HG03521 (cell line): ENCODE measurements around the gene AFF2.
A peak's percentile ranks its signal among the peaks of the same experiment; 100 is the strongest.
"Not testable (repeated sequence)": the region's sequence is repeated elsewhere in the genome, so short reads cannot be mapped to it uniquely, and the experiment has no call there.

Source experiments
- ATAC-seq: cut with Tn5 transposase; IDR thresholded peaks from one replicate; pipeline ENCODE4 v1.9.1; 2021; ENCODE audit warnings: mild to moderate bottlenecking, moderate library complexity; ENCODE audit not compliant: unreplicated experiment

Gene AFF2

DNA sequence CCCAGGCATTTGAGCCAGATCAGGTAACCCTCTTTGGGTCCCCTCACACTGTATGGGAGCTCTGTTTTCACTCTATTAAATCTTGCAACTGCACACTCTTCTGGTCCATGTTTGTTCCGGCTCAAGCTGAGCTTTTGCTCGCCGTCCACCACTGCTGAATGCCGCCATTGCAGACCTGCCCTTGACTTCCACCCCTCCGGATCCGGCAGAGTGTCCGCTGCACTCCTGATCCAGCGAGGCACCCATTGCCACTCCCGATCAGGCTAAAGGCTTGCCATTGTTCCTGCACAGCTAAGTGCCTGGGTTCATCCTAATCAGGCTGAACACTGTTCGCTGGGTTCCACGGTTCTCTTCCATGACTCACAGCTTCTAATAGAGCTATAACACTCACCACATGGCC is 406.2 kb downstream of the AFF2 start:
- not testable (repeated sequence) for ATAC-seq

DNA sequence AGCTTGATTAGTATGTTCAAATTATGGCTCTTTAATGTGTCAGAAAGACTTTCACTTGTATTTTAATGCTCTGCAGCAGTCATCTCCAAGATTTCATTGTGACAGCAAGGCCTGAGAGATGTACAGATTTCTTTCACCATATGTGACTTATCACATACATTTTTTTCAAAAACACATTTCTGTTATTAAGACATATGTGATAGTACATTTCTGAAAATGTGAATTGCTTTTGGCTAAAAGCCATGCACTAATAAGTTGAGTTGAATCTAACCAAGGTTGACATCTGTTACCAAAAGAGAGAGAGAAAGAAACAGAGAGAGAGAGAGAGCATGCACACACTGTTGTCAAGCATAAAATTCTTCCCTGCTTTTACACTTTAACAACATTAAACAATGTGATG is 409.3 kb downstream of the AFF2 start:
- no peak for ATAC-seq

DNA sequence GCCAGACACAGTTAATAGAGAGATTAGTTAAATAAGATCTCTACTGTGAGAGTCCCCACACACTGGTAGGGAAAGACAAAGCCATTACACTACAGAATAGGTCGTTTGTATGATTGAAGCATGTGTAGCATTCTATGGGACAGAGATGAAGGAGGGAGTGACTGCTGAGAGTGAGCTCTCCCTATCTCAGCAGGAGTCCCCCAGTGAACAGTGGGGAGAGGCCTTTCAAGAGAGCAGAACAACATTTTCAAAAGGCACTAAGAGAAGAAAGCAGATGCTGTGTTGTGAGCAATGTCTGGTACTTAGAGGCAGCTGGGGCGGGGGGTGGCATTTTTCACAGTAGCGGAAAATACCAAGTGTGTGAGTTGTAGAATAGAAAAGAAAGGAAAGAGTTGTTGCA is 413.6 kb downstream of the AFF2 start:
- no peak for ATAC-seq

DNA sequence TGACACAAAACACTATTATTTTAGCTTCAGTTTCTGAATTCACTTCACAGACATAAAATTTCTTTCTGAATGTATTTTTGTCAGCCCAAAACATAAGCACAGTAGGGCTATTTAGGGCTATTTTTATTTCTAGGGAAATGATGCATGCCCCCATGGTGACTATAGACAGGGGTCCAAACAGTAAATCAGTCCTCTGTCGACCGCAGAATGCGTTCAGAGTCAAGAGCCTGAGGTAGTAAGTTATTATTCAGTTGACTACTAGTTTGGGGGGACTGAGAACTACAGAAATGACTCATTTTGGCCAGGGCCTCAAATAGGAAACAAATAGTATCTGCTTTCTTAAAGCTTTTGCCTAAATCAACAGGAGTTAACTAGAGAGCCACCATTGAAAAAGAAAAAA is 414.4 kb downstream of the AFF2 start:
- ATAC-seq: peak; percentile 89

DNA sequence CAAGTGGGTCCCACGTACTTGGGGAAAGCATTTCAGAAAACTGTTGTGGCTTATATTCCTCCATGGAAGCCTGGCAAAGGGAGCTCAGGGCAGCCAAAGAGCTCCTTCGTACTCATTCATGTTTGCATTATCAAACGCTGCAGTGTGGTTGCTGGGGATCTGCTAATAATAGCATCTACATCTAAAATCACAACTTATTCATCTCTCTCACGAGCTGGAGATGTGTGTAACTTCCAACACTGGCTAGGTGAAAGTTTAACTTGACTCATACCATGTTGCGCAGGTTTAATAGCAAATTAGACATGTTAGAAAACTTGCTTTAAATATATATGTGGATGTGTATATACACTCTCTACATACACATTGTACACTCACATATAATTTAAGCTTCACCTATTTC is 415.1 kb downstream of the AFF2 start:
- no peak for ATAC-seq

DNA sequence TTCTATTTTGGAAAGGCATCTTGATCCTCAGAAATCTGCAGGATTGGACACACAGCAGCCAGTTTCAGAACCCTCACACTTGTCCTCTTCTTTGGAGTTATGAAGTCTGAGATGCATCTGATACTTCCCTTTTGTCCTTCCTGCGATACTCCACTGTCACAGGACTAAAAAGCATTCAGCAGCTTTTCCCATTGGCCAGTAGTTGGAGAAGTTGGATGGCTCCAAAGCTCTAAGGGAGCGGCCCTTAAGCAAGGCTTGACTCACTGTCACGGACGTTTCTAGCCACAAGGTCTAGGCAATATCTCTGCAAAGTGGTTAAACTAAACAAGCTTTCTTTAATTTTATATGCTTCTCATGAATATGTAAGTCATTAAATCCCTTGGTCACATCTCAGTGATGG is 417.0 kb downstream of the AFF2 start:
- no peak for ATAC-seq

DNA sequence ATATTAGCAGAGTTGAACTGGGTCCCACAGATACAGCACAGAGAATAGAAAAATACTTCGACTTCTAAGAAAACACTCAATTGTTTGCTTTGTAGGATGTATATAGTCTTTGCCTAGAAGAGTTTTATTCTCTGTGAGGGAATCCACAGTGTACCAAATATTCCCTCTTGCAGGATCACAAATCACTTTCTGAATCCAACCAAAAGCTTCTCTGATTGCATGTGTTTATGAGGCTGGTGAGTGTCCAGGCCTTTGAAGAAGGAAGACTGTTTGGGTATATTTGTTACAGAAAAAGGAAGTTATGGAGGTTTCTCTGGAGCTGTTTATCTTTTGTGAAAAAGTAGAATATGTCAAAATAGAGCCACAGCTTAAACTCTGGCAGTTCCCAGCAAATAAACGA is 423.2 kb downstream of the AFF2 start:
- no peak for ATAC-seq

DNA sequence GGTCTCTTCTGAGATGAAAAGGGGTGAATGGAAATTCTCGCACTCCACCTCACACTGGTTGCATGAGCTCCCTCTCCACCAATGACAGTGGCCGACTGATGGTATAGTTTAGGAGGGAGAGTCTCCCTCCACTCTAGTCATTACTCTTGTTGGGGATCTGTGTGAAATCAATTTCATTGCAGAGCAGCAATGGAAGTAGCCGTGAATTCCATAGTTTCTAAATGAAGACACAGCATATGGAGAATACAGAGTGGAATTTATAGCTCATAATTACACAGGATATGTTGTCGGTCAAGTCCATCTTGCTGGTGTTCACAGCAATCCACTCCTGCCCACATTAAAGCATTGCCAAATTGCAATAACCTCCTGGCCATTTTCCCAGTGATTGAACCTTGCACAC is 426.0 kb downstream of the AFF2 start:
- ATAC-seq: no peak

DNA sequence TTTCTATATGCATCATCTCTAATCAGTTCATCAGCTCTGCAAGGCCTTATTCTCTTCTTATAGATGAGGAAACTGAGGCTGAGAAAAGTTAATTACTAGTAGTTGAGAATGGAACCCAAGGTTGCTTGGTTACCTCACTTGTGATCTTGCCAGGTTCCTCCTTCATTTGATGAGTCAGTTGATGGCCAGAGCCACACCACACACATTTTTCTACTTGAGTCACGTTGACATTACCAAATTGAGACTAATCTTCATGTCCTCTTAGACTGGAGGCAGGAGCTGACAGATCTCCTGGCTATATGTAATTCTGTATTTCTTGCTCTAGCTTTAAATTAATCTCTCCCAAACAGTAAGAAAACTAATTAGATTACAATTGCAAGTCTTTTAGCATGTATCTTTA is 428.4 kb downstream of the AFF2 start:
- no peak for ATAC-seq

DNA sequence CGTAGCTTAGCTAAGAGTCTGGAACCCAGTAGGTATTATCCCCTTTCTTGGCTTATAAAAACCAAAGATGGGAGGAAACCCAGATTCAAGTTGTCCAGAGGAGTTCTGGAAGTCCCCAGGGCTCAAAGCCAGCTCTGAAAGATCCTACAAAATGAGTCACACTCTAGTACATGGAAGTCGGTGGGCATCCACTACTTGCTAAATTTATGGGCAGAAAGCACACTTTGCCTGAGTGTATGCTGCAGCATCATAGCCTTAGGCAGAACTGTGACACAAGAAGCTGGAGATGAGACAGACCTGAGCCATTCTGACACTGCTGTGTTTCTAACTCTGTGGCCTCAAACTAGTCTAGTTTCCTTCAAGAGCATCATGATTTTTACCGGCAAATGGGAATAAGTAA is 429.3 kb downstream of the AFF2 start:
- no peak for ATAC-seq

DNA sequence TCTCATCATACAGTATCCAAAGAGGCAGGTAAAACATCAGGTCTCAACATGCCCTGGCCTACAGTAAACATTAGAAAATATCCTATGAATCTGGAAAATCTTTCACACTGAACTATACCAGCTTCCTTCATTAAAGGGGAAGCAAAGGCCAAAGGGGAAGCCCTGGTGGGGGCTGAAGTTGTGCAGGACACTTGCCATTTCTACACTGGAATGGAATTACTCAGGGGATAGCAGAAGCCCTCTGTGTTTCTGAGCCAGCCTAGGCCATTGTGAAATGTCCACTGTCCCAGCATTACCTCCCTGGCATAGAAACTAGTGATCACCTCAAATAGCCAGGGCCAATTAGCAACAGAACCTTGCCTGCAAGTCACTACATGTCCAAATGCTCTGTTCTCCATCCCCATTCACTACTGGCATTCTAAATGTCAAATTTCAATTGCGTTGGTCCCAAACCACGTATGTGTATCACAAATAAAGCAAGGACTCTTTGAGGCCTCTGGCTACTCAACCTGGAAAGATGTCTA is 429.9 kb downstream of the AFF2 start:
- no peak for ATAC-seq

DNA sequence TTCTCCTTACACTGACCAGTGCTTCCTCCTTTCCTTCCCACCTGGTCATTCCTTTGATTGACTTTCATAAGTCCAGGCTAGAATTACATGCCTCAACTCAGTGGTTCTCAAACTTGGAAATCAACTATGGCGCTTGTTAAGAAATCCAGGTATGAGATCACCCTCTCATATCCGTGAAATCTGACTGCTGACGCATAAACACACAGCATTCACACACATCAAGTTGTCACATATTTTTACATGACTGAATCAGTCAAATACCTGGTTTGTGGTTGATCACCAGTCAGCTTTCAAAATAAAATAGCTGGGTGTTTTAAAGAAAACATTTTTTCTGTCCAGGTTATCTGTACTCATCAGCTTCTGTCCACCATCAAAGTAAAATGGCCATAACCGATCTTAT is 433.5 kb downstream of the AFF2 start:
- ATAC-seq: no peak

DNA sequence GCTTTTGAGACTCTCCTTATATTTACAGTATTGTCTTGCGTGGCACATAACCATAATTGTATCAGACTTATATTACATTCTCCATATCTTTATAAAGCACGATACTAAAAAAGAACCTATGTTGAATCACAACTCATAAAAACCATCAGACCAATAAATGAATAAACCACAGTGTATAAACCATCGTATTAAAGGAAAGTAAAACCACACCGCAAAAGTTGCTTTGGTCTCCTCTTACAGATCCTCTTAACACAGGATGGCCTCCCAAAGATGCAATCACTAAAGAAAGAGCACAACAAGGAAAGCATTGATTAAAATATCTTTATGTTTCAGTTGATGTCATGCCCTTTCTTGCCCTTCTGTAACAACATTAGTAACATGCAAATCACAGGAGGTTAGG is 437.9 kb downstream of the AFF2 start:
- ATAC-seq: no peak

DNA sequence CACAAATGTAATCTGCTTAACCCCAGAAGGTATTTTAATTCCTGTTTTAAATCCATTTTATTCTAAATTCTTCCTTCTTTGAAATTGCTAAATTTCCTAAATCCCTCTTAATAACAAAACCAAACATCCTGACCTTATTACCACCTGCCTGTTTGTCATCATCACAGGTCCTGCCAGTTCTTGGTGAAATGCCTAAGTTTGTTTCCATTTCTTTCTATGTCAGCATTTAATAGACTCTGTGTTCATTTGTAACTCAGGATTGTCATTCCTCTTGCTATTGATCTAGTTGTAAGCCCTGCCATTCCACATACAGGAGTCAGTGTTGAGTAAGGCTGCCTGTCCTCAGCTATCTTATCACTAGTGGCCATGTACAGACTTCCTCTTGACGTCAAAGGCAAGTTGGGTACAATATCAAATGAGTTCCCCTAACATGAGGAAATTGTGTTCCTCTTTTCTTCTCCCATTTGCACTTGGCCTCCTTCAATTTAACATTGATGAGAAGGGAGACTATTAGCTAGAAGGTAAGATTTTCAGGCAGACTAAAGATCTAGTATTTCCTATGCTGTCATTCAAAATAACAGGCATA is 440.1 kb downstream of the AFF2 start:
- ATAC-seq: no peak

DNA sequence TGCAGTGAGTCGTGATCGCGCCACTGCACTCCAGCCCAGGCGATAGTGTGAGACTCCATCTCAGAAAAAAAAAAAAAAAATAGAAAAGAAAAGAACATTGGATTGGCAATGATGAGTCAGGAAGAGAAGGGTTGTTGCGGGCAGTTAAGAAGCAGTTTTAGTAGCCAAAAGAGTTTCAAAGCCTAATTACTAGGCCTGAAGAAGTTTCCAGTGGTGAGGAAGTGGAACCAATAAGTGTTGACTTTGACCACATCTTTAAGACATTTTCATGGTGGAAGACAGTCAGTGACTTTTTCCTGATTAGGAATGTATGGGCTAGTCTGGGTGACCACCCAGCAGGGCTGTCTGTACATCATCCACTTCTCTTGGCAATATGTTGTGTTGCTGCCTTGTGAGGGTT is 442.3 kb downstream of the AFF2 start:
- no peak for ATAC-seq

DNA sequence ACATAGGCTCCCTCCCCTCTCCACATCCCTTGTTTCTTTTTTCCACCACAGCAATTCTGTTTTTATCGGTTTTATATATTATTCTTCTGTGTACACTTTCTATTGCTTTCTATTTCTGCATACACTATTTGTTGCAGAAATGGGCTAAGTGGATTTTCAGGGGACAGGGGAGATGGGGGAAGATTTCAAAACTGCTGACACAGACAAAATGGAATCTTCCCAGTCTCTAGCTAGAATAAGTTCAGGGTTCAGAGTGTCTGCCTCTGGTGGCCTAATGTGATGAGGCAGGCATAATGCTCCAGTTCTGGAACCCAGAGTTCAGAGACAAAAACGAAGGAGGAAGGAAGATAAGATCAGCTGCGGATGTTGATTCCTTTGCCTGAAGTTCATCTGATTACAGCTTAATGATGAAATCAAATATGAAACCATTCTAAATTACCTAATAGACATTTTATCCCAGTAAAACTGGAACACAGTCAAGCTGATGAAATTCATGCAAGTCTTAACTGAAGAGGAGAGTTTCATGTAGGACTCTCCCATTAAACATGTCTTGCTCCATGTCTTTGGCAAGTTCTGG is 447.1 kb downstream of the AFF2 start:
- ATAC-seq: no peak

DNA sequence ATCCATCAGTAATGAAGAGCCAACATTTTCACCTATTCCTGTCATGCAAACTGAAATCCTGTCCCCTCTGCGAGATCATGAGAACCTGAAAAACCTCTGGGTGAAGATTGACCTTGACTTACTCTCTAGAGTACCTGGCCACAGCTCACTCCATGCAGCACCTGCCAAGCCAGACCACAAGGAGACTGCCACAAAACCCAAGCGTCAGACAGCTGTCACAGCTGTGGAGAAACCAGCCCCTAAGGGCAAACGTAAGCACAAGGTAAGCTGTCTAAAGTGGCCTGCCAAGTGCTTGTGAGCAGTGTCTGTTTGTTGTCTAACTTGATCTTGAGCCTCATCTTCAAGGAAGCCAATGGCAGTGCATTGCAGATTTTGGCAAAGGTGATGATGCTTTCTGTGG is 455.9 kb downstream of the AFF2 start:
- ATAC-seq: no peak

DNA sequence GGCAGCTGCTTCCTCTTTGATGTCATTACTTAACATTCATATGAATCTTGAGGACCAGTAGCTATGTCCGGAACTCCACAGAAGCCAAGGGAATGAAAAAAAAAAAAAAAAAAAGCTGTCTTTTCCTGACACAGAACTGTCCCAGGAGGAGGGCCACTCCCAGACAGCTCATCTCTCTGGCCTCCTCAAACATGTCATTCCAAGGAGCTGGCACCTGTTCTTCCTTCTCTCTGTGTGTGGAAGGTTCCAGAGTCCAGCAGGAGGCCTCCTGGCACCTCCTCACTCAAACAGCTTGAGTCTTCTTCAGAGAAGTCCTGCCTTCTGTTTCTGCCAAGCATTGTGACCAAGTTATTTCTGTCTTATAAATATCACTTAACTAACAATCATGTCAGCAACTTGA is 458.5 kb downstream of the AFF2 start:
- ATAC-seq: no peak

DNA sequence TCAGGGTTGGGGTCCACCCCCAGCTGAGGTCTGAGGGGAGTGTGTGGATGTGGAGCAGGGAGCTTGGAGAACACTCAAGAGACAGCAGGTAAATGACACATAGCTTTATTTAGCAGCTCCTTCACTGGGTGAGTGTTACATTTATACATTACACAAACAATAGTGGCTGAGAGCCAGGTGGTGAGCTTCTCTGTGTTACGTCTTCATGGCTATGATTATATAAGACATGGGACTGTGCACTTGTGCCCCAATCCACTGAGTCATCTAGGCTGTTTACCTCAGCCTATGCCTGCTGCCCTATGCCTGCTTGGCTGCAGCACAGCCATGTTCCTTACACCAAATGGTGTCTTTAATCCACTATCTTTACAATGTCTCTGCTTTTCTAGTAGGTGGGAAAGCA is 459.6 kb downstream of the AFF2 start:
- no peak for ATAC-seq

DNA sequence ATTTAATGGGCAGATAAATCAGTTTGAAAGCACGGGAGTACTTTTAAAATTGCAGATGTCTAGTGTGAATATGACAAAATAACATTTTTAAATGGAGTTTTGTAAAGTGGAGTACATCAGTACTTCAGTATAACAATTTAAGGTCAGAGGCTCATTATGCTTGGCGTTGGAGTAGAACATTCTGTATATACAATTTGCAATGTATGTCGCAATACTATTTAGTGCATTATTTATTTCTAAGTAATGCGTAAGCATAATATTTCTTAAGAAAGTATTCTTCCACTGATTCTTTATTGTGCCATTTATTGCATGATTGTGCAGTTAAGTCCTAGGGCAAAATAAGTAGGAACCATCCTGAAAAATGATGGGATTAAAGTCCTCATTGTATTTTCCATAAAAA is 461.6 kb downstream of the AFF2 start:
- no peak for ATAC-seq

DNA sequence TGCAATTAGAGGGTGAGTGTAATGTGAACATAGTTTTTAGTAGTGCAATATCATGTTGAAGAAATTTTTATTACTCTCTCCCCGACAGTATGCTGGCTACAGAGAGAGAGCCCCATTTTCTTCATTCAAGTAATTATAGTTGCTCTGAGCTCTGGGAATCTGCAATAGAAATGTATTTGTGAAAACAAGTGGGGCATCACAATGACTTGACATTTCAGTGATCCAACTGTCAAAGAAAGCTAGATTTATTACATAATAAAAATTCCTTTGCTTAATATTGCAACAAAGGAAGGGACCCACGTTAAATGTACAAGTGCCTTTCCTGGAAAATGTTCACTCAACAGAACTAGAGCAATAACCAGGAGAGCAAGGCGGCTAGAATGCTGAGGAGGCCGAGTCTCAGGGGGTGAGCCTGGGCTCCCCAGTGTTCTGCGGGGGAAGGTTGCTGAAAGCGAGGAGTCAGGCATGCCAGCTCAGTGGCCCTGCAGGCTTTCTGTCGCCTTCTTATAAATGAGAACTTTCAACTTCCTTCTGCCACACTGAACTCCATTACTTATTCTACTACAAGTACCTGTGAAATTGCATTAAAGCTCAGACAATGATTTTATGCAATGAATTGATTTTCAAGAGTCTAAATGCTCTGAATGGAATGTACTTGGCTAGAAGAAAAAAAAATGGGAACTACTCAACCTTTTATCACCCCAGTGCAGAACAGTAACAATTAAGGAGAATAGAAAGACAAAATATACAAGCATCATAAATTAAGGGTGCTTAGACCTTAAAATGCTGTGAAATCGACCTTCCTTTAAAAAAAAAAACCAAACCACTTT is 476.4 kb downstream of the AFF2 start:
- no peak for ATAC-seq

DNA sequence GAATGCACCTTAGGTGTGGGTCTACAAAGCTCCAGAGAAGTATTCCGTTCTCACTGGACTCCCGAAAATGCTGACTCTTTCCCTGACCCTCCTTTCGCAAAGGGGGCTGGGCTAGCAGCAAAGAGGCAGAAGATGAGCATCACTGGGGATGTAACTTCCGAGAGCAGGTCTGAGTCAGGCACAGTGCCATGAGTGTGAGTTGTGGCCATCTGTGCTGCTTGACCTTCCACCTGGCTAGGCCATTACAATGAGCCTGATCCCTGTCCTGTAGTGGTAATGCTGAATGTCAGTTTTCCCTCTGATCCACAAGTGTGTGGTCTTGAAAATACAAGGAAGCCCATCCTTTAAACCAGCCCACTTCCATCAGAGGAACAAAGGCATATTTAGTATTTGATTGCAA is 479.4 kb downstream of the AFF2 start:
- ATAC-seq: no peak
